ENCODE data around the gene OAT. TPM values are rescaled to one million over a fixed set of nuclear protein-coding genes. Genes with fewer than 3 reads are reported as not detected.
"Not testable (repeated sequence)": the region's sequence is repeated elsewhere in the genome, so short reads cannot be mapped to it uniquely, and the experiment has no call there.

The OAT gene
- total RNA-seq, 1 donor from 2014 or later: 133 TPM

DNA sequence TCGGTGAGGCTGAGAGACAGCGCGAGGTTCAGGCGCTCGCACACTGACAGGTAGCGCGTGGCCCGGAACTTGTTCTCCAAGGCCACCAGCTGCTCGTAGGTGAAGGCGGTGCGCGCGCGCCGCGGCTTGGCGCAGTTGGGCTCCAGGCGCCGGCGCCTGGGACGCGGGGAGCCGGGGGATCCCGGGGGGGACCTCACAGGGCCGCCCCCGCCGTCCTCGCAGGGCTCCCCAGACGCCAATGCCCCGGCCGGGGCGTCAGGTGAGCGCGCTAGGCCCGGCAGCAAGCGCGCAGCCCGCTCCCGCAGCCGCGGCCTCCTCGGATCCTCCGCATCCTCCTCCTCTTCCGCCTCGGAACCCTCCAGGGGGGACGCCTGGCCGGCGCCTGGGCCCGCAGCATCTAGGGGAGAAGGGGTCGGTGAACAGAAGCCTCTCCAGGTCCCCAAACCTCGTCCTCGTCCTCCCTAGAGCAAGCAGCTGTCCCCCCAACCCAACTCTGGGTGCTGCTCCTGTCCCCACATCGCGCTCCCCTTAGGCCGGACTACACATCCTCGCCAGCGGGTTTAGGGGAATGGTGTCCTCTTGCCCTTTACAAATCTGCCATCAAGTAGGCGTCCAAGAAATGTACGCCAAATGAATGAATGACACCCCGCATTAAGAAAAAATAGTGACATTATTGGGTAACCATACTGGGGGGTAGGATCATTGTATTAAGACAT is 29.2 kb upstream of the OAT start:
- DNase-seq (ENCODE audit: low spot score): no peak

DNA sequence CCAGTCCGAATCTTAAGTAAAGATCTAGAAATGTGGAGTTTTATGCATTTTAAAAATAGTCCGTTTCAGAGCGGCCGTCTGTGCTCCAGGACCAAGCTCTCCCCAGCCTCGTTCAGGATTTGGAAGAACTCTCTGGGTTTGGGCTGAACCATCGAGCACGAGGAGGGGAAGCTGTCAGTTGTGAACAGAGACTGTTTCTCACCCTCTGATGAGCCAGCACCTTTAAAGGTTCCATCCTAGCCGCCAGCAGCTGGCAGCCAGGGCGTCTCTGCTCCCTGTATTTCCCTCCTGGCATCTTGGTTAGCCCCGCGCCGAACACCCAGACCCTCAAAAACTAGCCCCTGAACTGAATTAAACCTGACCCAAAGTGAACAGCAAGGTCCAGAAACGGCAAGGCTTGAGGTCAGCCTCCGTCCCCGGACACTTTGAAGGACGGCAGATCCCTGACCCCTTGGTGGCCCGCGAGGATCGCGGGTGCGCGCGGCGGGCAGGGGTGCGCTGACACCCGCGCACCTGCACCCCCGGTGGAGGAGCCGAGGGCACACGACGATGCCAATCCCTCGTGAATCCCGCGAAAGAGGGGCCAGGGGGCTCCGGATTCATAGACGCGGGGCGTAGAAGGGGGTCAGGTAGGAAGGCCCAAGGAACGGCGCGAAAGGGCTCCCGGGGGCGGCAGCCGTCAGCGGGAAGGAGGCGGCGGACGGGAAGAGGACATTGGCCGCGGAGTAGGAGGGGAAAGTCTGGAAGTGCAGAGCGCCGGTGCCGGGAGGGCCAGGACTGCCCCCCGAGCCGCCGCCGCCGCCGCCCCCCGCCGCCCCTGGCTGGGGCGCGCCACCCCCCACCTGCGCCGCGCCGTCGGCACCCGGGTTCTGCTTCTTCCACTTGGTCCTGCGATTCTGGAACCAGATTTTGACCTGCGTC is 28.4 kb upstream of the OAT start:
- DNase-seq (ENCODE audit: low spot score): no peak

DNA sequence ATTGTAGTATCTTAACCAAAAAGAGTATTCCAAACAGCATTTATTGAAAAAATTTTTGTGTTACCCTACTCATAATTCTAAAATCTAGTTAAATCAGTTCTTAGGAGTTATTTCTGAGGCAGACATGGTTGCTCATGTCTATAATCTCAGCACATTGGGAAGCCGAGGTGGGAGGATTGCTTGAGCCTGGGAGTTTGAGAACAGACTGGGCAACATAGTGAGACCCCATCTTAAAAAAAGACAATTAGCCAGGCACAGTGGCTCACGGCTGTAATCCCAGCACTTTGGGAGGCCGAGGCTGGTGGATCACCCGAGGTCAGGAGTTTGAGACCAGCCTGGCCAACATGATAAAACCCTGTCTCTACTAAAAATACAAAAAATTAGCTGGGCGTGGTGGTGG is 23.0 kb upstream of the OAT start:
- not testable (repeated sequence) for DNase-seq (ENCODE audit: low spot score)

DNA sequence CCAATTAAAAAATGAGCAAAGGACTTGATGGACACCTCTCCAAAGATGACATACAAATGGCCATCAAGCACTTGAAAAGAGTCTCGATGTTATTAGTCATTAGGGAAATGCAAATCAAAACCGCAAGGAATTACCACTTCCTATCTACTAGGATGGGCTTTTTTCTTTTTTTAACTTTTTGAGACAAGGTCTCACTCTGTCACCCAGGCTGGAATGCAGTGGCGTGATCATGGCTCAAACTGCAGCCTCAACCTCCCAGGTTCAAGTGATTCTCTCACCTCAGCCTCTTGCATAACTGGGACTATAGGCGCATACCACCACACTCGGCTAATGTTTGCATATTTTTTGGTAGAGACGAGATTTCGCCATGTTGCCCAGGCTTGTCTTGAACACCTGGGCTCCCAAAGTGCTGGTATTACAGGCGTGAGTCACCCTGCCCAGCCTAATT is 17.5 kb upstream of the OAT start:
- no peak for DNase-seq (ENCODE audit: low spot score)

DNA sequence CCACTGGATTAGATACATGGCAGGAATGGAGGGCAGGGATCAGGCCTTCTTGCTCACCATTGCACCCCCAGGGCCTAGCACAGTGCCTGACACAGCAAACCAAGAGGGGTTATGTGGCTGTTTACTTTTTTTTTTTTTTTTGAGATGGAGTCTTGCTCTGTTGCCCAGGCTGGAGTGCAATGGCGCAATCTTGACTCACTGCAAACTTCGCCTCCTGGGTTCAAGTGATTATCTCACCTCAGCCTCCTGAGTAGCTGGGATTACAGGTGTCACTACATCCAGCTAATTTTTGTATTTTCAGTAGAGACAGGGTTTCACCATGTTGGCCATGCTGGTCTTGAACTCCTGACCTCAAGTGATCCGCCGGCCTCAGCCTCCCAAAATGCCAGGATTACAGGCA is 17.0 kb upstream of the OAT start:
- DNase-seq (ENCODE audit: low spot score): not testable (repeated sequence)

DNA sequence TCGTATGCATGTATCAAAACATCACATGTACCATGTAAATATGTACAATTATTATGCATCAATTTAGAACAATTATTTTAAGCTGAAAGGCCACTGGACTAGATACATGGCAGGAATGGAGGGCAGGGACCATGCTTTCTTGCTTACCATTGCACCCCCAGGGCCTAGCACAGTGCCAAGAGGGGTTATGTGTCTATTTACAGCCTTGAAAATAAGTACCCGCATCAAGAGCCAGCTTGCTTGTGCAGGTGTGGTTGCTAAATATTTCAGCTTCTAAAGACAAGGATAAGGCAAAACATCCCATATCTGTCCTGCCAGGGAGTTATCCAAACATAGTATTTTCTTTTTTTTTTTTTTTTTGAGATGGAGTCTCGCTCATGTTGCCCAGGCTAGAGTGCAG is 14.7 kb upstream of the OAT start:
- DNase-seq (ENCODE audit: low spot score): no peak

DNA sequence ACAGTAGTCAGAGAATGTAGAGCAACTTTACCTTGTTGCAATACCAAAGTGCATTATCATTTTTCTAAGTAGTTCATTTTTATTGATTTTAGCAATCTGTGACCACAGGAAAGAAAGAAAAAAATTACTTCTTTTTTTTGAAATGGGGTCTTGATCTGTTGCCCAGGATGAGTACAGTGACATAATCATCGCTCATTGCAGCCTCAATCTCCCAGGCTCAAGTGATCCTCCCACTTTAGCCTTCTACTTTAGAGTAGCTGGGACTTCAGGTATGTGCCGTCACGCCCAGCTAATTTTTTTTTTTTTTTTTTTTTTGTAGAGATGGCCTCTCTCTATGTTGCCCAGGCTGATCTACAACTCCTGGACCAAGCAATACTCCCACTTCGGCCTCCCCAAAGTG is 11.4 kb upstream of the OAT start:
- DNase-seq (ENCODE audit: low spot score): no peak

DNA sequence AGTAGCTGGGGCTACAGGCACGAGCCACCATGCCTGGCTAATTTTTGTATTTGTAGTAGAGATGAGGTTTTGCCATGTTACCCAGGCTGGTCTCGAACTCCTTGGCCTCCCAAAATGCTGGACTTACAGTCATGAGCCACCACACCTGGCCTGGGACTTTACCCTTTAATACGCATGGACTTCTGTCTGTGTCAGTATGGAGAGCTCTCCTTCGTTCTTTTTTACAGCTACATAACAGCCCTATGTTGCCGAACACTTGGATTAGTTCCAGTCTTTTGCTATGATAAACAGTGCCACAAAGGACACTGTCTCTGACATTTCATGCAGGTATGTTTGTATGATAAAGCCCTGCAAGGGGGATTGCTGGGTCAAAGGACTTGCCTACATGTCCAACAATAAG is 10.9 kb upstream of the OAT start:
- DNase-seq (ENCODE audit: low spot score): no peak

DNA sequence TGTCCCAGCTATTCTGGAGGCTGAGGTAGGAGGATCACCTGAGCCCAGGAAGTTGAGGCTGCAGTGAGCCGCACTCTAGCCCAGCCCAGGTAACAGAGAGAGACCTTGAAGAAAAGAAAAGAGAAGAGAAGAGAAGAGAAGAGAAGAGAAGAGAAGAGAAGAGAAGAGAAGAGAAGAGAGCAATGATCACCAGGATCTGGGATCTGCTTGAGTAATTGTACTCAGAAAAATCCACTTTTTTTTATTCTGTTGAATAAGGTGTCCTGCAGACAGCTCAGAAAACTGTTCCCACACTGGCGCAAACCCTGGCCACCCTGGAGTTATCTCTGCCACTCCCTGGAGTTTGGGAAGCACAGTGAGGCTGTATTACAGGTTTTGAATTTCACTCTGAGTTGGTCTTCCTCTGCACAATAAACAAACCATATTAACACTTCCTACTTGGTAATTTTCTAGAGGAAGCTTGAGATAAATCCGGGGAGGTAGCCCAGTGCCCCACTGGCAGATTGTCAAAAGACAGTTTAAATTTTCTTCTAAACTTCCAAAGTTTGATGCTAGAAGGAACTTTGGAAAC is 9.6 kb upstream of the OAT start:
- no peak for DNase-seq (ENCODE audit: low spot score)

DNA sequence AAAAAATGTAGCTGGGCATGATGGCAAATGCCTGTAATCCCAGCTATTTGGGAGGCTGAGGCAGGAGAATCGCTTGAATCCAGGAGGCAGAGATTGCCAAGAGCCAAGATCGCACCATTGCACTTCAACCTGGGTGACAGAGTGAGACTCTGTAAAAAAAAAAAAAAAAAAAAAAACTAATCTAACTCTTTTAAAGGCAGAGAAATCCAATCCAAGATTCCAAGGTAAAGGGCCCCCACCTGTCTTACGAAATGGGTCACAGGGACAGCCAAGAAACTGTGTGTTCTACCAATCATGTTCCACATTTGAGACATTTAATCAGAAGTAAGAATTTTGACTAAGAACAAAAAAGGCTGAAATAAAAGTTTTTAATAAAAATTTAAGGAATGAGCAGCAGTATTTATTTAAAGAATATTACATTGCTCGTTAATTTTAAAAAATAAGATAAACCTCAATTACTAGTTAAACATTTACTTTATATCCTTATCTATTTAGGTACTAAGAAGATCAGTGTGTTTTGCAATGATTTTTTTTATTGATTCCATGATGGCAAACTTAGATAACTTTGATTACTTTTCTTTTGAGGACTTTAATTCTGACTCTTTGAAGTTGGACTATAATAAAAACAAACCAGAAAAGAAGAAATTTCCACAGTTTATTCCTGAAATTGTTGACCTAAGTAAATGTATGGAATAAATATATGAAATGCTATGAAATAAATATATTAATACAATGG is 6.7 kb upstream of the OAT start:
- peak; percentile 36 for DNase-seq (ENCODE audit: low spot score)

DNA sequence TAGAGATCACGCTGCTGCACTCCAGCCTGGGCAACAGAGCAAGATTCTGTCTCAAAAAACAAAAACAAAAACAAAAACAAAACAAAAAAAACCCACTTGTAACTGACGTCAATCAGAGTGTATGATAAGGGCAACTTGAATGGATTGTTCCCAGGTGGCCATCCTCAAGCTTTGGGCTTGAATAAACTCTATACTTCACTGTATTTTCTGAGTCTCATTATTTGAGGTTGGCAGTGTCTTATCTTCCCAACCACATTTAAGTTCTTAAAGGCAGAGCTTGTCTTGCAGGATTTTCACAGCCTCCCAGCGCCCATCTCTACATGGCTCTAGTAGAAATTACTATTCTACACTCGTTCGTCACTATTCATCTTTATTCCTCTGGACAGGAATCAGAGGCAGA is 5.1 kb upstream of the OAT start:
- DNase-seq (ENCODE audit: low spot score): no peak

DNA sequence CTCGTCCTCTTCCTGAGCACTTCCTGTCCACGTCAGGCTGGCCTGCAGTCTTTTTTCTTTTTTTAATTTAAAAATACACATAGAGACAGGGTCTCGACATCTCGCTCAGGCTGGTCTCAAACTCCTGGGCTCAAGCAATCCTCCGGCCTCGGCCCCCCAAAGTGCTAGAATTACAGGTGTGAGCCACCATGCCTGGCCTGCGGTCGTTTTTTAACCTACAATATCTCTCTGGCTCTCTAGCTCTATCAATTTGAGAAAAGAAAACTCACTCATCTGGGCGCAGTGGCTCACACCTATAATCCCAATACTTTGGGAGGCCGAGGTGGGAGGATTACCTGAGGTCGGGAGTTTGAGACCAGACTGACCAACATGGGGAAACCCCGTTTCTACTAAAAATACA is 4.0 kb upstream of the OAT start:
- DNase-seq (ENCODE audit: low spot score): no peak

DNA sequence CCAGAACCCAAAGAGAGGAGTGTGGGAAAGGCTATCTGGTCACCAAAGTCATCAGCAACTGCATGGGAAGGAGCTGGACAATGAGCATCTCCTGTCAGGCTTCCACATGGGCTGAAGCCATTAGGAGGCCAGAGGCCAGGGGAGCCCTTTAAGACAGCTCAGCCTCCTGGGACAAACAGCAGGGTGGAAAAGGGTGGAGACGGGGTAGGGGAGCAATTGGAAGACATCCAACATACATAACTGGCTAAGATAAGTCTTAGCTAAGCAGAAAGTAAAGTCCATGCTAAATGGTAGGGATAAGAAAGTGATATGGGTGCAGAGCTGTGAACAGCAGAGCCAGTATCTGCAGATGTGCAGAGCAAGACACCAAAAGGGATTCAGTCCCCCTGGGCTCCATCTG is 1.5 kb upstream of the OAT start:
- DNase-seq (ENCODE audit: low spot score): no peak

DNA sequence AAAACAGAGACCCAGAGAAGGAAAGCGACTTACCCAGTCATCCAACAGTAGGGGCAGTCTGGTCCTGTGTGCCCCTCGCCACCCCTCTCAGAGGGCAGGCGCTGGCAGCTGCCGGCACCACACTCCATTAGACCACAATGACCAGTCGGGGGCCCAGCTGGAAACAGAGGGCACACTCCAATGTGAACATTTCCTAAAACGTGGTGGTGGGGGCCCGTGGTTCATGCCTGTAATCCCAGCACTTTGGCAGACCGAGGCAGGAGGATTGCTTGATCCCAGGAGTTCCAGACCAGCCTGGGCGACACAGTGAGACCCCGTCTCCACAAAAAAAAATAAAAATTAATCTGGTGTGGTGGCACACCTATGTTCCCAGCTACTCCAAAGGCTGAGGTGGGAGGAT is 912 bp upstream of the OAT start:
- DNase-seq (ENCODE audit: low spot score): no peak

DNA sequence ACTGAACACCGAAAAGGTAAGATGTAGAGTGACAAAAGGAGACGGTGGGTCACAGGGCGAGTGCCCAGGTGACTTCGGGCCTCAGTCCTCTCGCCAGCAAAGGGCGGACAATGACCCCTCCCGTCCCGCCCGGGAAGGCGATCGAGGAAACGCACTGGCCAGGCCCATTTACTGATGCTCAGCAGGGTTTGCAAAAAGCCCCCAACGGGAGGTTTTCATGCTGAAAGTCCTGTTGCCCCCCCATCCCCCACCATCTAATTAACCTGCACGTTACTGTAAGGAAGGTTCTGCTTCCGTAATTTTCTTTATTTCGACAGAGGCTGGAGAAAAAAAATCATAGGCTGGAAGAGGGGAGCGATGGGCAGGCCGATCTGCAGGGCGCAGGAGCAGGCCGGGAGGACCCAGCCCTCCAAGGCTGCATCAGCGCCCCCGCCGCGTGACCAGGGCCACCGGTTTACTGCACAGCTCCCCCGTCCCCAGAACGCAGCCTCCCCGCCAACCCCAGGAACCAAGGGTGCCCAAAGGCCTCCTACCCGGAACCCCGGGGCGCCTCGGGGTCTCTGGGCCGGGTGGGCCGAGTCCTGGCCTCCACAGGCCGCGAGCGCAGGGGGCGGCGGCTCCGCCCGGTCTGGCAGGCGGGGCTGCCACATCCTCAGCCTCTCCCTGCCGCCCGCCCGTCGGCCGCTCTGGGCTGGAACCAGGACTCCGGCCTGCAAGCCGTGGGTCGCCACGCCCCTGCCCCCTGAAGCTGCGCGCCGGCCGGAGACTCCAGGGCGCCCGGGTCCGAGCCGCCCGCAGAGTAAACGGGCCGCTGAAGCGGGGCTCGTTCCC is 613 bp downstream of the OAT start:
- peak; percentile 38 for DNase-seq (ENCODE audit: low spot score)

DNA sequence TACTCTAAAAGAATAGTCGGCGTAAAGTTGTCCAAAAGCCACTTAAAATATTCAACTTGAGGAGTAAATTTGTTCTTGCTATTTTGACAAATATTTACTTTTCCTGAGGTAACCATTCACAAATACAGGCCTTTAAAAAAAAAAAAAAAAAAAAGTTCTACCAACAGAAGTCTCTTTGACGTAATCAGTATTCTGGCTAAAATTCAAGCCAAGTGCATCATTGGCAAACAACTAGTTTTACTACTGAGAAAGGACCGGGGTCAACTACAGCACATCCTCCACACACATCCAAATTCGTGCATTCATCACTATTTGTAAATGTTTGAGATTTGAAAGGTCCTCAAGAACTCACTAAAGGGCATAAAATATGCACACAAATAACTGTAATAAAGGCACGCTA is 2.0 kb downstream of the OAT start:
- peak; percentile 36 for DNase-seq (ENCODE audit: low spot score)

DNA sequence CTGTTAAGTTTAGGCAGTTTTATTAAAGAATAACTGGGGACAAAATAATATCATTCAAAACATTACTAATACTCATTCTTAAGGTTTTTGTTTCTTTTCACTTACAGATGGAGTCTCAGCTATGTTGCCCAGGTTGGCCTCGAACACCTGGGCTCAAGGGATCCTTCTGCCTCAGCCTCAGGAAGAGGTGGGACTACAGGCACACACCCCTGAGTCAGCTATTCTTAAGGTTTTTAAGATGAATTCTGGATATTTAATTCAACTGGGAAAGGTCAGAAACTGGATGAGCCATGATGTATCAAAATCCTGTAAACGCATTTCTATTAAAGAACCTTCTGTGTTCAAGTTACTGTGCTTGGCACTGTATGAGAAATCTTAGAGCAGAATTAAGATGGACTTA is 3.5 kb downstream of the OAT start:
- DNase-seq (ENCODE audit: low spot score): no peak

DNA sequence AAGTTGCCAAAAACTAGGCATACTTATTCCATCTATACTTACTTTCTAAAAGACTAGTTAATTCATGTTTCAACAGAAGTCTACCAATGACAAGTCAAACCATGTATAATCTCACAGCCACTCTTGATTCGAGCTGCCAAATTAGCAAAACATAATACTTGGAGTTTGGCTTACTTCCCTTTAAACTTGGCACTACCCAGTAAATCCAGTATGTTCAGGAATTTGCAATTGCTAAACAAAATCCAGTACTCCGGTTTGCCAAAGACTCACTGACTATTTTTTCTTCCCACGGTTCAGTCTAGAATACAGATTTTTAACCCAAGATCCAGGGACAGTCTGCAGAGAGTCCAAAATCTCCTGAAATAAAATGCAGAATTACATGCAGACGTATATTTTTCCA is 4.6 kb downstream of the OAT start:
- no peak for DNase-seq (ENCODE audit: low spot score)

DNA sequence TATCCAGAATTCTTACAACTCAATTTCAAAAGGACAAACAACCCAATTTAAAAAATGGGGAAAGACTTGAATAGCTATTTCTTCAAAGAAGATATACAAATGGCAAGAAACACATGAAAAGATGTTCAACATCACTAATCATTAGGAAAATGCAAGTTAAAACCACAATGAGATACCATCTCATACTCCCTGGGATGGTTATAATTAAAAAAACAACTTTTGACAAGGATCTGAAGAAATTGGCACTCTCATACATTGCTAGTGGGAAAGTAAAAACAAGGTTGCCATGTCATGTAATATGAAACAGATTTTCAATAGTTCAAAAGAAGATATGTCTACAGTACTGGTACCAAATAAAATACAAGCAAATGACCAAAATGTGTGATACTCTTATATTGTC is 9.0 kb downstream of the OAT start:
- no peak for DNase-seq (ENCODE audit: low spot score)

DNA sequence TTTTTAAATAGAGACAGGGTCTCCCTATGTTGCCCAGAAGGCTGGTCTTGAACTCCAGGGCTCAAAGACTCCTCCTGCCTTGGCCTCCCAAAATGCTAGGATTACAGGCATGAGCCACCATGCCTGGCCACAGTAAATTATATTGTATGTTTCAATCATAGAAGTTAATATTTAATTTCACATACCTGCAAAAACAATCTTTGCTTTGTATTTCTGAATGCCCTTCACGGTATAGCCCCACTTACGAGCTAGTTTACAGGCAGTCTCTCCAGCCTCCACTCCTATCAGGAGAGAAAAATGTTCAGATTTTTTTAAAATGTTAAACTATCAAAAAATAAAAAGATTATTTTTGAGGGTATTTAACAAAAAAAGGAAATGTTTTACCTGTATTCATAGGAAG is 10.4 kb downstream of the OAT start:
- DNase-seq (ENCODE audit: low spot score): no peak

DNA sequence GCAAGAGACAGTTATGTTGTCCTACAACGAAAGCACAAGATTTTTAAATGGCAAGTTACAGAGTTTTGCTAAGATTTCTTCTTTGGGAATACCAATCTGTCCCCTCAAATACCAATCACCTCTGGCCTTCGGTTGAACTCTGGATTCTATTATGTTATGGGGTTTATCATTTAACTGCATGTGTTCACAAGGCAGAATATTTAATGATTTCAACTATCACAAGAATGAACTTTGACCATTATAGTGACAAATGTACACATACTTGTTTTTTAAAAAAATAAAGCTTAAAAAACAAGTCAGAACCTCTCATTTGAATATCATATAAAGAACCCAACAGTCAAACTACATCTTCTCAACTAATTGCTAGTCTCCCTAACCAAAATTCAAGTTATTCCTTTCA is 11.3 kb downstream of the OAT start:
- DNase-seq (ENCODE audit: low spot score): no peak
